GM12864 (cell line): ENCODE data around the gene TCP11.

Experiments
- DNase-seq: peaks from one replicate; pipeline ENCODE4 v3.0.0-alpha.2; 2011; ENCODE audit warnings: low read depth
- H3K4me3 ChIP-seq: 2 replicates; pipeline ENCODE4 v1.5.1; 2011; ENCODE audit warnings: mild to moderate bottlenecking, low read depth, low read length, control low read depth
- CTCF ChIP-seq: IDR thresholded peaks from 2 replicates; pipeline ENCODE4 v1.5.1; 2011; ENCODE audit warnings: low read depth, mild to moderate bottlenecking, moderate library complexity, low read length, control low read depth, inconsistent platforms; ENCODE audit errors: missing control alignments

Gene TCP11

GRCh38 chr6:35184580-35185301, 43.6 kb upstream of the TCP11 start:
- no peak overlapping the region for H3K4me3 ChIP-seq
- no peak for DNase-seq
- TF ChIP-seq CTCF = no peak

- DNase-seq = no peak
Measured at GRCh38 chr6:35183935-35184334, 42.8 kb upstream of the TCP11 start.

GRCh38 chr6:35183281-35183680, 42.1 kb upstream of the TCP11 start:
- H3K4me3 ChIP-seq = no peak overlapping the region
- DNase-seq = no peak
- no peak for TF ChIP-seq CTCF

More at GRCh38 chr6:35183935-35184334, 42.8 kb upstream of the TCP11 start:
- H3K4me3 ChIP-seq = no peak overlapping the region
- TF ChIP-seq CTCF = no peak

GRCh38 chr6:35181933-35182612, 40.9 kb upstream of the TCP11 start:
- no peak for DNase-seq
- no peak overlapping the region for H3K4me3 ChIP-seq
- TF ChIP-seq CTCF = no peak

GRCh38 chr6:35181308-35181932, 40.3 kb upstream of the TCP11 start:
- no peak overlapping the region for H3K4me3 ChIP-seq
- TF ChIP-seq CTCF = no peak
- no peak for DNase-seq

GRCh38 chr6:35179901-35180535, 38.9 kb upstream of the TCP11 start:
- DNase-seq = no peak
- no peak overlapping the region for H3K4me3 ChIP-seq
- TF ChIP-seq CTCF = no peak
